Measurements from ENCODE around the gene PEAK3.

GRCh38 chr19:2230807-2231533, 51.0 kb downstream of the PEAK3 start:
- TF ChIP-seq CTCF (IDR thresholded peaks at IDR 0.05) = no peak
- TF ChIP-seq POLR2A (IDR thresholded peaks at IDR 0.05) = no peak
